Measurements from ENCODE around the gene NPAS3.

- TF ChIP-seq CTCF (IDR thresholded peaks at IDR 0.05) = no peak
- TF ChIP-seq POLR2A (IDR thresholded peaks at IDR 0.05) = no peak
- no peak for TF ChIP-seq EP300 (IDR thresholded peaks at IDR 0.05)
Observed at GRCh38 chr14:33467971-33468370, 529.3 kb downstream of the NPAS3 start.

All from tibial nerve (tissue), 4 donors.